ENCODE measurements around the gene GPR37L1.

Gene GPR37L1

GRCh38 chr1:202127061-202127460 lies 4.3 kb downstream of the GPR37L1 start:
- Histone ChIP-seq H3K36me3 (ENCODE audit: low read length) (no peaks in the 10 kb centered on the region), H3K27ac (ENCODE audit: low read depth, low read length) (no peak overlapping the region), H3K4me3 (ENCODE audit: insufficient read depth, low read length, poor library complexity, severe bottlenecking) (no peak overlapping the region), H3K9me2 (replicated peaks; ENCODE audit: insufficient read depth, low read length) (no peaks in the 10 kb centered on the region), H3K4me2 (ENCODE audit: low read depth, low read length, poor library complexity, severe bottlenecking) (no peak overlapping the region), H3K9me3 (ENCODE audit: insufficient read depth, low read length) (no peaks in the 10 kb centered on the region), H3F3A (ENCODE audit: insufficient read depth) (no peaks in the 10 kb centered on the region), H3K27me3 (ENCODE audit: low read length) (no peaks in the 10 kb centered on the region), H3K9ac (ENCODE audit: low read length) (no peak overlapping the region), H3K79me2 (ENCODE audit: insufficient read depth, low read length) (no peaks in the 10 kb centered on the region), H4K20me1 (ENCODE audit: low read depth, low read length) (no peaks in the 10 kb centered on the region), H2AFZ (ENCODE audit: low read depth, low read length, severe bottlenecking) (no peak overlapping the region)
- TF ChIP-seq EZH2phosphoT487 (conservative IDR thresholded peaks at IDR 0.05; ENCODE audit: low read length) (no peak), CTCF (IDR thresholded peaks at IDR 0.05; ENCODE audit: insufficient read depth, low read length, poor library complexity, severe bottlenecking) (no peak)

- H3K79me2 ChIP-seq (ENCODE audit: insufficient read depth, low read length) = no peaks in the 10 kb centered on the region
- no peaks in the 10 kb centered on the region for H3K36me3 ChIP-seq (ENCODE audit: low read length)
- H3F3A ChIP-seq (ENCODE audit: insufficient read depth) = no peaks in the 10 kb centered on the region
- H3K9ac ChIP-seq (ENCODE audit: low read length) = no peak overlapping the region
- H3K27me3 ChIP-seq (ENCODE audit: low read length) = no peaks in the 10 kb centered on the region
- H3K4me2 ChIP-seq (ENCODE audit: low read depth, low read length, poor library complexity, severe bottlenecking) = no peak overlapping the region
- no peak overlapping the region for H3K4me3 ChIP-seq (ENCODE audit: insufficient read depth, low read length, poor library complexity, severe bottlenecking)
- TF ChIP-seq EZH2phosphoT487 (conservative IDR thresholded peaks at IDR 0.05; ENCODE audit: low read length) (no peak), CTCF (IDR thresholded peaks at IDR 0.05; ENCODE audit: insufficient read depth, low read length, poor library complexity, severe bottlenecking) (no peak)
- H3K9me2 ChIP-seq (replicated peaks; ENCODE audit: insufficient read depth, low read length) = no peaks in the 10 kb centered on the region
- H4K20me1 ChIP-seq (ENCODE audit: low read depth, low read length) = no peaks in the 10 kb centered on the region
- no peak overlapping the region for H3K27ac ChIP-seq (ENCODE audit: low read depth, low read length)
- no peak overlapping the region for H2AFZ ChIP-seq (ENCODE audit: low read depth, low read length, severe bottlenecking)
- H3K9me3 ChIP-seq (ENCODE audit: insufficient read depth, low read length) = no peaks in the 10 kb centered on the region
These were observed 5.3 kb downstream of the GPR37L1 start for GRCh38 chr1:202127836-202128622.

GRCh38 chr1:202129453-202130296 lies 7.0 kb downstream of the GPR37L1 start:
- H3K27ac ChIP-seq (ENCODE audit: low read depth, low read length) = no peak overlapping the region
- no peak overlapping the region for H3K9ac ChIP-seq (ENCODE audit: low read length)
- H3K36me3 ChIP-seq (ENCODE audit: low read length) = no peaks in the 10 kb centered on the region
- no peak overlapping the region for H2AFZ ChIP-seq (ENCODE audit: low read depth, low read length, severe bottlenecking)
- H4K20me1 ChIP-seq (ENCODE audit: low read depth, low read length) = no peaks in the 10 kb centered on the region
- H3K79me2 ChIP-seq (ENCODE audit: insufficient read depth, low read length) = no peaks in the 10 kb centered on the region
- H3K4me3 ChIP-seq (ENCODE audit: insufficient read depth, low read length, poor library complexity, severe bottlenecking) = no peak overlapping the region
- no peaks in the 10 kb centered on the region for H3K27me3 ChIP-seq (ENCODE audit: low read length)
- no peak overlapping the region for H3K4me2 ChIP-seq (ENCODE audit: low read depth, low read length, poor library complexity, severe bottlenecking)
- no peak for TF ChIP-seq EZH2phosphoT487 (conservative IDR thresholded peaks at IDR 0.05; ENCODE audit: low read length)
- no peak for TF ChIP-seq CTCF (IDR thresholded peaks at IDR 0.05; ENCODE audit: insufficient read depth, low read length, poor library complexity, severe bottlenecking)
- H3F3A ChIP-seq (ENCODE audit: insufficient read depth) = no peaks in the 10 kb centered on the region
- H3K9me3 ChIP-seq (ENCODE audit: insufficient read depth, low read length) = no peaks in the 10 kb centered on the region
- no peaks in the 10 kb centered on the region for H3K9me2 ChIP-seq (replicated peaks; ENCODE audit: insufficient read depth, low read length)

All from SU-DHL-6 (cell line).